Measurements from ENCODE around the gene RNF167.

GRCh38 chr17:4994081-4994595 is 54.1 kb downstream of the RNF167 start:
- no peak for TF ChIP-seq CTCF (IDR thresholded peaks at IDR 0.05)
- no peak for TF ChIP-seq POLR2A (IDR thresholded peaks at IDR 0.05)
- no peak for TF ChIP-seq EP300 (IDR thresholded peaks at IDR 0.05)

All from ovary (tissue), 3 donors.